K562 (cell line): ENCODE results near the gene ACAD8. TPM values are rescaled to one million over a fixed set of nuclear protein-coding genes. Genes with fewer than 3 reads are reported as not detected.

Experiments used
- CREB1 ChIP-seq, 2 experiments: sonication (generic) in 1 of 2; formaldehyde crosslinking in 1 of 2; IDR thresholded peaks; 2 replicates each; pipeline versions ENCODE4 v1.6.1 to v1.8.0; 2012 to 2022; ENCODE audit warnings: inconsistent platforms in 1 of 2, mild to moderate bottlenecking in 1 of 2, missing genetic modification reagents in 1 of 2, moderate library complexity in 1 of 2
- EP300 ChIP-seq: IDR thresholded peaks from 2 replicates; pipeline ENCODE4 v1.6.1; 2012; ENCODE audit warnings: low read length, improper control_type of control experiment
- MXI1 ChIP-seq: IDR thresholded peaks from 2 replicates; pipeline ENCODE4 v1.6.1; 2011; ENCODE audit warnings: low read depth, mild to moderate bottlenecking, improper control_type of control experiment, low read length
- NR4A1 ChIP-seq, 2 experiments: fragments of 250-450 bp in 1 of 2; fragments of 450-650 bp in 1 of 2; sonication (Bioruptor Pico) in 1 of 2; IDR thresholded peaks; 2 replicates each; pipeline versions ENCODE4 v1.4.0 to v1.6.1; 2016 to 2020; ENCODE audit warnings: mild to moderate bottlenecking in 2 of 2, missing compliant biosample characterization in 1 of 2, missing genetic modification characterization in 1 of 2, moderate library complexity in 1 of 2
- SIX5 ChIP-seq, 2 experiments: IDR thresholded peaks; 2 replicates each; pipeline ENCODE4 v1.6.1; 2011; ENCODE audit warnings: low read length in 2 of 2, borderline replicate concordance in 1 of 2, low read depth in 1 of 2, mild to moderate bottlenecking in 1 of 2, moderate library complexity in 1 of 2; ENCODE audit not compliant: insufficient read depth in 1 of 2
- SRF ChIP-seq, 2 experiments: fragments of 250-450, 450-650 bp in 1 of 2; sonication (Bioruptor Pico) in 1 of 2; sonication (generic) in 1 of 2; formaldehyde crosslinking; IDR thresholded peaks; 2 replicates each; pipeline versions ENCODE4 v1.5.0 to v1.5.1; 2020 to 2022; ENCODE audit warnings: mild to moderate bottlenecking in 1 of 2, missing genetic modification reagents in 1 of 2
- TAF9B ChIP-seq: fragments of 450-650 bp; IDR thresholded peaks from 2 replicates; pipeline ENCODE4 v1.6.1; 2018; ENCODE audit warnings: mild to moderate bottlenecking; ENCODE audit not compliant: partially characterized antibody
- ZNF165 ChIP-seq: fragments of 250-450 bp; sonication (Bioruptor Pico); IDR thresholded peaks from 2 replicates; pipeline ENCODE4 v1.4.0; 2020; ENCODE audit warnings: borderline replicate concordance
- ZNF696 ChIP-seq: fragments of 250-450 bp; sonication (Bioruptor Pico); conservative IDR thresholded peaks from 2 replicates; pipeline ENCODE4 v1.4.0; 2020; ENCODE audit warnings: mild to moderate bottlenecking, moderate library complexity
- ZNF780A ChIP-seq: fragments of 250-450 bp; sonication (Bioruptor Pico); IDR thresholded peaks from 2 replicates; pipeline ENCODE4 v1.5.0; 2021; ENCODE audit warnings: mild to moderate bottlenecking
- polyA plus RNA-seq, 8 experiments: library from polyadenylated mRNA; depleted of rRNA in 4 of 8; stranded (reverse) in 5 of 8; unstranded in 3 of 8; fragments of >200 nt; fragmentation: Nextera tagmentation in 2 of 8; fragmentation: Illumina TruSeq in 1 of 8; extraction: Ambion mirVana in 2 of 8; extraction: Trizol in 1 of 8; gene quantifications; 2 replicates each; pipeline versions ENCODE4 v1.2.1 to v1.2.3, GENCODE V29; 2011 to 2014; ENCODE audit warnings: inconsistent platforms in 1 of 8, missing spikeins in 1 of 8
- total RNA-seq, 7 experiments: library from RNA; depleted of rRNA in 6 of 7; stranded (reverse); fragments of >200 nt in 6 of 7; fragmentation: Illumina TruSeq in 2 of 7; extraction: Trizol in 2 of 7; gene quantifications; 2 replicates each; pipeline versions ENCODE4 v1.2.1 to v1.2.3, GENCODE V29; 2011 to 2021; ENCODE audit warnings: low replicate concordance in 1 of 7
- TF ChIP-seq, protein P1 (sequence below): fragments of 450-650 bp; IDR thresholded peaks from 2 replicates; pipeline ENCODE4 v1.6.1; 2016; ENCODE audit warnings: low read depth
- TF ChIP-seq, protein P2 (sequence below): fragments of 450-650 bp; IDR thresholded peaks from 2 replicates; pipeline ENCODE4 v1.6.1; 2016; ENCODE audit warnings: borderline replicate concordance

Gene ACAD8
- total and polyA plus RNA-seq, 9 of the 15 experiments (the other 6 are each of a cell fraction or from before 2014, with no cell fraction given), result 6.5 to 34.1 (median 20.1) TPM

DNA sequence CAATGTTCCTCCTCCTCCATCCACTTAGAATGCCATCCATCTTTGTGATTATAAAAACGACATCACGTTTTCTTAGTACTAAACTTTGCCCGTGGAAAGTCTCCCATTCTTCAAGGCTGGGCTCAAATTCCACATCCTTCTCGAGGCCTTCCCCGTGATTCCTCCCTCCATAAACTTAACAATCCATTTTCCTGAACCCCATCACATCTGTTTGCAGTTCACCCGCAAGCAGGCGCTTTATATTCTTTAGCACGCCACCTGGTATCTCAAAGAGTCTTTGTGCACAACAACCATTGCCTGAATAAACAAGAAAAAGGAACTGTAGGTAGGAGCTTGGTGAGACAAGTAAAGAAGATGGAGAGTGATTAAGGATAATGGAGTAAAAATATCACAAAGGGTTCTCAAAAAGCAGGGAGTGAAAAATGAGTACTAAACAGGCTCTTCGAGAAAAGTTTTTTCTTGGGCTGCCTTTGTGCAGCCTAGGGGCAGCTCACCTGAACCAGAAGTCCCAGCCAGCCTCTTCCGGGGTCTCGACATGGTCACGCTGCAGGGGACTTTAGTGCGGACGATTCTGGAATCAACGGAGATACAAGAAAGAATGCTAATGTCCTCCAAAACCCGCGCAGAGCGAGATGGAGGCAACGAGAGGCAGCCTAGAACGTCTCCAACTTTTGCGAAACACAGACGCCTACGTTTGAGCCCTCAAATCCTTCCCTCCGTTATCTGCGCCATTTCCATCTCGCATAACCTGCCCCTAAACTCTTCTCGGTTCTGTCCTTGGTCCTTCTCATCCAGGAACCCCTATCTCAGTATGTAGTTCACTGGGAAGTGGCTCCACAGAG is 801 bp upstream of the ACAD8 start (continued):
- TF ChIP-seq, protein P1, sequence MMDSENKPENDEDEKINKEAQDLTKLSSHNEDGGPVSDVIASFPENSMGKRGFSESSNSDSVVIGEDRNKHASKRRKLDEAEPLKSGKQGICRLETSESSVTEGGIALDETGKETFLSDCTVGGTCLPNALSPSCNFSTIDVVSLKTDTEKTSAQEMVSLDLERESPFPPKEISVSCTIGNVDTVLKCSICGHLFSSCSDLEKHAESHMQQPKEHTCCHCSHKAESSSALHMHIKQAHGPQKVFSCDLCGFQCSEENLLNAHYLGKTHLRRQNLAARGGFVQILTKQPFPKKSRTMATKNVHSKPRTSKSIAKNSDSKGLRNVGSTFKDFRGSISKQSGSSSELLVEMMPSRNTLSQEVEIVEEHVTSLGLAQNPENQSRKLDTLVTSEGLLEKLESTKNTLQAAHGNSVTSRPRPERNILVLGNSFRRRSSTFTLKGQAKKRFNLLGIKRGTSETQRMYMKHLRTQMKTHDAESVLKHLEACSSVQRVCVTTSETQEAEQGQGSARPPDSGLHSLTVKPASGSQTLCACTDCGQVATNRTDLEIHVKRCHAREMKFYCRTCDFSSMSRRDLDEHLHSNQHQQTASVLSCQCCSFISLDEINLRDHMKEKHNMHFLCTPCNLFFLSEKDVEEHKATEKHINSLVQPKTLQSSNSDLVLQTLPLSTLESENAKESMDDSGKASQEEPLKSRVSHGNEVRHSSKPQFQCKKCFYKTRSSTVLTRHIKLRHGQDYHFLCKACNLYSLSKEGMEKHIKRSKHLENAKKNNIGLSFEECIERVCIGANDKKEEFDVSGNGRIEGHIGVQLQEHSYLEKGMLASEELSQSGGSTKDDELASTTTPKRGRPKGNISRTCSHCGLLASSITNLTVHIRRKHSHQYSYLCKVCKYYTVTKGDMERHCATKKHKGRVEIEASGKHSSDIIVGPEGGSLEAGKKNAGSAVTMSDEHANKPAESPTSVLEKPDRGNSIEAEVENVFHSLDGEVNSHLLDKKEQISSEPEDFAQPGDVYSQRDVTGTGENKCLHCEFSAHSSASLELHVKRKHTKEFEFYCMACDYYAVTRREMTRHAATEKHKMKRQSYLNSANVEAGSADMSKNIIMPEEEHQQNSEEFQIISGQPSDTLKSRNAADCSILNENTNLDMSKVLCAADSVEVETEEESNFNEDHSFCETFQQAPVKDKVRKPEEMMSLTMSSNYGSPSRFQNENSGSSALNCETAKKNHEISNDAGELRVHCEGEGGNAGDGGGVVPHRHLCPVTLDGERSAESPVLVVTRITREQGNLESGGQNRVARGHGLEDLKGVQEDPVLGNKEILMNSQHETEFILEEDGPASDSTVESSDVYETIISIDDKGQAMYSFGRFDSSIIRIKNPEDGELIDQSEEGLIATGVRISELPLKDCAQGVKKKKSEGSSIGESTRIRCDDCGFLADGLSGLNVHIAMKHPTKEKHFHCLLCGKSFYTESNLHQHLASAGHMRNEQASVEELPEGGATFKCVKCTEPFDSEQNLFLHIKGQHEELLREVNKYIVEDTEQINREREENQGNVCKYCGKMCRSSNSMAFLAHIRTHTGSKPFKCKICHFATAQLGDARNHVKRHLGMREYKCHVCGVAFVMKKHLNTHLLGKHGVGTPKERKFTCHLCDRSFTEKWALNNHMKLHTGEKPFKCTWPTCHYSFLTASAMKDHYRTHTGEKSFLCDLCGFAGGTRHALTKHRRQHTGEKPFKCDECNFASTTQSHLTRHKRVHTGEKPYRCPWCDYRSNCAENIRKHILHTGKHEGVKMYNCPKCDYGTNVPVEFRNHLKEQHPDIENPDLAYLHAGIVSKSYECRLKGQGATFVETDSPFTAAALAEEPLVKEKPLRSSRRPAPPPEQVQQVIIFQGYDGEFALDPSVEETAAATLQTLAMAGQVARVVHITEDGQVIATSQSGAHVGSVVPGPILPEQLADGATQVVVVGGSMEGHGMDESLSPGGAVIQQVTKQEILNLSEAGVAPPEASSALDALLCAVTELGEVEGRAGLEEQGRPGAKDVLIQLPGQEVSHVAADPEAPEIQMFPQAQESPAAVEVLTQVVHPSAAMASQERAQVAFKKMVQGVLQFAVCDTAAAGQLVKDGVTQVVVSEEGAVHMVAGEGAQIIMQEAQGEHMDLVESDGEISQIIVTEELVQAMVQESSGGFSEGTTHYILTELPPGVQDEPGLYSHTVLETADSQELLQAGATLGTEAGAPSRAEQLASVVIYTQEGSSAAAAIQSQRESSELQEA, result no peak
- TF ChIP-seq SIX5 (IDR thresholded peaks at IDR 0.05; ENCODE audit: borderline replicate concordance in 1 of 2, insufficient read depth in 1 of 2, low read depth in 1 of 2, low read length in 2 of 2) (no peak), ZNF165 (no peak), MXI1 (no peak), ZNF696 (CRISPR knock-in tag) (no peak), CREB1 (IDR thresholded peaks at IDR 0.05) (no peak), CREB1 (CRISPR knock-in tag; IDR thresholded peaks at IDR 0.05) (no peak), ZNF780A (CRISPR knock-in tag) (no peak), TAF9B (no peak), EP300 (no peak), NR4A1 (CRISPR knock-in tag; IDR thresholded peaks at IDR 0.05) (no peak), NR4A1 (tag; IDR thresholded peaks at IDR 0.05) (no peak), SRF (CRISPR knock-in tag; IDR thresholded peaks at IDR 0.05) (no peak)
- TF ChIP-seq, protein P2, sequence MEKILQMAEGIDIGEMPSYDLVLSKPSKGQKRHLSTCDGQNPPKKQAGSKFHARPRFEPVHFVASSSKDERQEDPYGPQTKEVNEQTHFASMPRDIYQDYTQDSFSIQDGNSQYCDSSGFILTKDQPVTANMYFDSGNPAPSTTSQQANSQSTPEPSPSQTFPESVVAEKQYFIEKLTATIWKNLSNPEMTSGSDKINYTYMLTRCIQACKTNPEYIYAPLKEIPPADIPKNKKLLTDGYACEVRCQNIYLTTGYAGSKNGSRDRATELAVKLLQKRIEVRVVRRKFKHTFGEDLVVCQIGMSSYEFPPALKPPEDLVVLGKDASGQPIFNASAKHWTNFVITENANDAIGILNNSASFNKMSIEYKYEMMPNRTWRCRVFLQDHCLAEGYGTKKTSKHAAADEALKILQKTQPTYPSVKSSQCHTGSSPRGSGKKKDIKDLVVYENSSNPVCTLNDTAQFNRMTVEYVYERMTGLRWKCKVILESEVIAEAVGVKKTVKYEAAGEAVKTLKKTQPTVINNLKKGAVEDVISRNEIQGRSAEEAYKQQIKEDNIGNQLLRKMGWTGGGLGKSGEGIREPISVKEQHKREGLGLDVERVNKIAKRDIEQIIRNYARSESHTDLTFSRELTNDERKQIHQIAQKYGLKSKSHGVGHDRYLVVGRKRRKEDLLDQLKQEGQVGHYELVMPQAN, result peak; percentile 38; the same call in 1 of the 2 replicates
